K562 (cell line): ENCODE measurements around the gene SDK1.

Experiments
- DEAF1 ChIP-seq: fragments of 450-650 bp; formaldehyde crosslinking; IDR thresholded peaks from 2 replicates; pipeline ENCODE4 v1.4.0; 2020; ENCODE audit warnings: mild to moderate bottlenecking, moderate library complexity
- HNRNPH1 ChIP-seq: fragments of 200-400 bp; formaldehyde crosslinking; optimal IDR thresholded peaks from 2 replicates; pipeline ENCODE3; 2017; ENCODE audit warnings: low read depth, mild to moderate bottlenecking, low read length, moderate library complexity
- RAD21 ChIP-seq, 2 experiments: fragments of 250-450 bp in 1 of 2; fragments of 450-650 bp in 1 of 2; sonication (Bioruptor Pico) in 1 of 2; formaldehyde crosslinking in 1 of 2; IDR thresholded peaks in 1 of 2; conservative IDR thresholded peaks in 1 of 2; 2 replicates each; pipeline versions ENCODE4 v1.4.0 to v1.8.0; 2020 to 2022; ENCODE audit warnings: mild to moderate bottlenecking in 2 of 2, moderate library complexity in 1 of 2
- STAT6 ChIP-seq: sonication (generic); formaldehyde crosslinking; IDR thresholded peaks from 2 replicates; pipeline ENCODE4 v1.8.1; 2023; ENCODE audit warnings: mild to moderate bottlenecking, missing genetic modification reagents
- ZNF224 ChIP-seq: sonication (generic); formaldehyde crosslinking; IDR thresholded peaks from 2 replicates; pipeline ENCODE4 v1.8.0; 2022; ENCODE audit warnings: mild to moderate bottlenecking, missing genetic modification reagents
- ZNF717 ChIP-seq: fragments of 250-450 bp; sonication (Bioruptor Pico); IDR thresholded peaks from 2 replicates; pipeline ENCODE4 v1.5.0; 2021

GRCh38 chr7:4225361-4225771 is 924.3 kb downstream of the SDK1 start:
- TF ChIP-seq HNRNPH1, result no peak
- no peak for TF ChIP-seq ZNF224 (CRISPR knock-in tag)
- no peak for TF ChIP-seq RAD21 (CRISPR knock-in tag; conservative IDR thresholded peaks at IDR 0.05 in 1 of 2, IDR thresholded peaks at IDR 0.05 in 1 of 2)
- TF ChIP-seq ZNF717 (CRISPR knock-in tag), result no peak
- TF ChIP-seq STAT6 (CRISPR knock-in tag), result no peak
- TF ChIP-seq DEAF1 (CRISPR knock-in tag), result no peak
